Stimulated activated CD4-positive, alpha-beta T cell treated with anti-CD3 and anti-CD28 coated beads, Interleukin-4, amount 100 ng/mL, for 4 hours (primary cell): ENCODE measurements around the gene SIRPD.
"Not testable (repeated sequence)": the region's sequence is repeated elsewhere in the genome, so short reads cannot be mapped to it uniquely, and the experiment has no call there.

ENCODE experiments used
- DNase-seq, 2 experiments: peaks; one replicate each; pipeline ENCODE4 v3.0.0-alpha.2; 2020

Gene SIRPD

GRCh38 chr20:1536893-1537730, 20.4 kb downstream of the SIRPD start:
- DNase-seq, result no peak

GRCh38 chr20:1535420-1536175, 21.9 kb downstream of the SIRPD start:
- no peak for DNase-seq

- no peak for DNase-seq
These were observed 23.0 kb downstream of the SIRPD start for GRCh38 chr20:1534526-1534925.

- DNase-seq, result no peak
These were observed 24.4 kb downstream of the SIRPD start for GRCh38 chr20:1533059-1533458.

- DNase-seq, result no peak
These were observed 28.7 kb downstream of the SIRPD start for GRCh38 chr20:1528811-1529210.

GRCh38 chr20:1527923-1528322, 29.6 kb downstream of the SIRPD start:
- DNase-seq, result no peak

GRCh38 chr20:1526896-1527295, 30.6 kb downstream of the SIRPD start:
- no peak for DNase-seq

GRCh38 chr20:1526310-1526709, 31.2 kb downstream of the SIRPD start:
- DNase-seq, result no peak

- no peak for DNase-seq
These were observed 33.5 kb downstream of the SIRPD start for GRCh38 chr20:1524004-1524403.

GRCh38 chr20:1517010-1517409, 40.5 kb downstream of the SIRPD start:
- DNase-seq, result no peak

GRCh38 chr20:1513801-1514200, 43.7 kb downstream of the SIRPD start:
- DNase-seq, result no peak

GRCh38 chr20:1509237-1509636, 48.3 kb downstream of the SIRPD start:
- peak in 1 of 2 experiments; percentile 28 for DNase-seq

- DNase-seq, result no peak
These were observed 48.9 kb downstream of the SIRPD start for GRCh38 chr20:1508574-1508973.

- no peak for DNase-seq
These were observed 50.2 kb downstream of the SIRPD start for GRCh38 chr20:1507276-1507675.

GRCh38 chr20:1505871-1506270, 51.6 kb downstream of the SIRPD start:
- DNase-seq, result no peak

- no peak for DNase-seq
These were observed 52.1 kb downstream of the SIRPD start for GRCh38 chr20:1505361-1505760.

- DNase-seq, result peak; percentile 60 to 79
These were observed 53.8 kb downstream of the SIRPD start for GRCh38 chr20:1503564-1504227.

- DNase-seq, result no peak
These were observed 57.0 kb downstream of the SIRPD start for GRCh38 chr20:1500496-1500895.

GRCh38 chr20:1499528-1500420, 57.7 kb downstream of the SIRPD start:
- no peak for DNase-seq

GRCh38 chr20:1497371-1497770, 60.1 kb downstream of the SIRPD start:
- not testable (repeated sequence) for DNase-seq

- DNase-seq, result no peak
These were observed 60.6 kb downstream of the SIRPD start for GRCh38 chr20:1496930-1497329.

- DNase-seq, result no peak
These were observed 63.1 kb downstream of the SIRPD start for GRCh38 chr20:1494436-1494835.

- no peak for DNase-seq
These were observed 64.0 kb downstream of the SIRPD start for GRCh38 chr20:1493536-1493935.
